HG02571 (cell line): Measurements from ENCODE around the gene C1orf210.

ENCODE experiments used
- ATAC-seq: cut with Tn5 transposase; IDR thresholded peaks from one replicate; pipeline ENCODE4 v1.9.1; 2021; ENCODE audit warnings: mild to moderate bottlenecking, moderate library complexity; ENCODE audit not compliant: unreplicated experiment

C1orf210 gene

DNA sequence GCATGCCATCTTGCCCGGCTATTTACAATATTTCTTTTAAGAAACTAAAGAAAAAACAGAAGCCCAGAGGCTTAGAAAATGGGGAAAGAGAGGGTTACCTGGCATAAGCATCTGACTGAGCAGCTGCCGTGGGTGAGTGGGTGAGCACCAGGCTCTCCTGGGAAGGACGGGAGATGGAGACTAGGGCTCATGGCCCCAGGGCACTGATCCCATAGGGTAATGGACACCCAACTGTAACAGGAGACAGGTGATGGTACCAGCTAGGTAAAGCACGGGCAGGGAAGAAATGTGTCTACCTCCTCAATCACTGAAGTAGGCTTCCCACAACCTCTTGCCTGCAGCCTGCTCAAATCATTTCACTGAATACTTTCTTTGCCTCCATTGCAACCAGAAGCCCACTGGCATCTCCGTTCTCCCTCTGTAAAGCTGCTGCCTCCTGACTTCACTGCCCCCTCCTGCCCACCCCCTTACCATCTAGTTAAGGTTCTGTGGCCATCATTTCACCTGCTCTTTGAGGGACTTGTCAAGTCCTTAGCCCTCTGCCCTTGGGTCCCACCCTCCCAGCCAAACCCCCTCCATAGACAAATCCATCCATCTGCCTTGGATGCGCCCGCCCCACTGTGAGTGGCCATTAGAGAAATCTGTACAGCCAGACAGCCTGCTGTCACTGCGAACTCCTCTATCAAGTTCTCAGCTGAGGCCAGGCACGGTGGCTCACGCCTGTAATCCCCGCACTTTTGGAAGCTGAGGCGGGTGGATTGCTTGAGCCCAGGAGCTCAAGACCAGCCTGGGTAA, 9.4 kb downstream of the C1orf210 start:
- ATAC-seq: no peak

DNA sequence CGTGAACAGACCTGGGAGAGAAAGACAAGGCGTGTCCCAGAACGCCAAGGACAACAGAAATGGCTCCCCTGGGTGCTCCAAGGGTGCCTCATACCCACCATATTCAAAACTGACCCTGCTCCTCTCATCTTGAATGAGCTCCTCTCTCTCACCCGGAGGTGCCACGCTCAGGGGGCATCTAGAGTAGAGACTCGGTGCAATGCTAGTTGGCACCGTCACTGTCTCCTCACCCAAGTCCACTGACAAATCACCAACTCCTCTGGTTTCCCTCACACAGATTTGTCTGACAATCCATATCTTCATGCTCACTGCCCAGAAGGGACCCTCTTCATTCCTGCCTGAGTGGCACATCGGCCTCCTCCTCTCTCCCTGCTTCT, 10.6 kb downstream of the C1orf210 start:
- ATAC-seq: no peak

DNA sequence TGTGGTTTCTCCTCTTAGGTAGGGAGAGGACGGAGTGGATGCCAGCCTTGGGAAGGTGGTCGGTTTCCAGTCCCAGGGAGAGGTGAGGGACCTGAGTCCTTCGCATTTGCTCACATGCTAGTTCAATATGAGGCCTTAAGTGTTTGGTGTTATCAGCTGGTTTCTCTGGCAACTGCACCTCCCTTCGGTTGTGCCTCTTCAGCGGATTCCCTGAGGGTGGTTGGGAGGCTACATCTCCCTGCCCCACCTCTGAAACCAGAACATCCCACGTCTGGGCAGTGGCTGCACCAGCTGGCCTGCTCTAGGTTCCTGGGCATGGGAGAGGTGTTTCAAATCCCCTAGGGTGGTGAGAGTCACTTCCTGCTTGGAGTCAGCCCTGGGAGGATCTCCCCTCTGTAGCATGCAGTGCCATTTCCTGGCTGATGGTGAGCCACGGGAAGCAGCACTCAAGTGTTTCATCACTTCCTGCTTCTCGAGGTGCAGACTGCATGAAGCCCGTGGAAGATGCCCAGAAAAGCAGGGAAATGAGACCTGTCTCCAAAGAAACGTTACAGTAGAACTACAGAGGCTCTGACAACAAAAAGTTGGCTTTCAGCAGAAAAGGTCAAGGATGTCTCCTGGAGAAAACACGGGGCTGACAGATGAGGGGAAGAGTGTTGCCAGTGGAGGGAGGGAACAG, 11.1 kb downstream of the C1orf210 start:
- no peak for ATAC-seq

DNA sequence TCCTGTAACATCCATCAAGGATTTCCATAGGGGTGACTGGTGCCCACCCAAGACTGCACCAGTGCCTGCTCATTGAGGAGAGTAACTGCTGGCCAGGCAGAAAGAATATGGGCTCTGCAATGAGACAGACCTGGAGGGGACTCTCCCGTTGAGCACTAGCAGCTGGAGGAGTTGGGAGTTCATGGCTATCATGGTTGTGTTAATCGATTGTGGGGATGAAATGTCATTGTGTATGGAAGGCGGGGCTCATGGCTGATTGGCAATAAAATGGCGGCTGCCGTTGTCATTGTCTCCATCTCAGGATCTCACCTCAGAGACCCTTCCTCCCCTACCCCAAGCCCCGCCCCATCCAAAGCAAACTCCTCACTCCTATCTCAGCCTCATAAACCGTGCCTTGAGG, 11.7 kb downstream of the C1orf210 start:
- ATAC-seq: no peak

DNA sequence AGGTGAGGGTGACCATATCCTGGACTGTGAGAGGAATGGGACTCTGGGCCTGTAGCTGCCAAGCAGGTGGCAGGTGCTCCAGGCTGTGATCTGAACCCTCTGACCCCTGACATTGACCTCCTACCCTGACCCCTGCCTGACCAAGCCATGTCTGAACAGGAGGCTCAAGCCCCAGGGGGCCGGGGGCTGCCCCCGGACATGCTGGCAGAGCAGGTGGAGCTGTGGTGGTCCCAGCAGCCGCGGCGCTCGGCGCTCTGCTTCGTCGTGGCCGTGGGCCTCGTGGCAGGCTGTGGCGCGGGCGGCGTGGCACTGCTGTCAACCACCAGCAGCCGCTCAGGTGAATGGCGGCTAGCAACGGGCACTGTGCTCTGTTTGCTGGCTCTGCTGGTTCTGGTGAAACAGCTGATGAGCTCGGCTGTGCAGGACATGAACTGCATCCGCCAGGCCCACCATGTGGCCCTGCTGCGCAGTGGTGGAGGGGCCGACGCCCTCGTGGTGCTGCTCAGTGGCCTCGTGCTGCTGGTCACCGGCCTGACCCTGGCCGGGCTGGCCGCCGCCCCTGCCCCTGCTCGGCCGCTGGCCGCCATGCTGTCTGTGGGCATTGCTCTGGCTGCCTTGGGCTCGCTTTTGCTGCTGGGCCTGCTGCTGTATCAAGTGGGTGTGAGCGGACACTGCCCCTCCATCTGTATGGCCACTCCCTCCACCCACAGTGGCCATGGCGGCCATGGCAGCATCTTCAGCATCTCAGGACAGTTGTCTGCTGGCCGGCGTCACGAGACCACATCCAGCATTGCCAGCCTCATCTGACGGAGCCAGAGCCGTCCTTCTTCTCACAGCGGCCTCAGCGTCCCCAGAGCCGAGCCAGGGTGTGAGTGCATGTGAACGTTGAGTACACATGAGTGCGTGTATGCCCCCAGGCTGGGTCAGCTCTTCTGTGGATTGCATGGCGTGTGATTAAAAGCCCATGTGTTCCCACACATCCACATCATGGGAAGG, 12.5 kb downstream of the C1orf210 start:
- ATAC-seq: no peak

DNA sequence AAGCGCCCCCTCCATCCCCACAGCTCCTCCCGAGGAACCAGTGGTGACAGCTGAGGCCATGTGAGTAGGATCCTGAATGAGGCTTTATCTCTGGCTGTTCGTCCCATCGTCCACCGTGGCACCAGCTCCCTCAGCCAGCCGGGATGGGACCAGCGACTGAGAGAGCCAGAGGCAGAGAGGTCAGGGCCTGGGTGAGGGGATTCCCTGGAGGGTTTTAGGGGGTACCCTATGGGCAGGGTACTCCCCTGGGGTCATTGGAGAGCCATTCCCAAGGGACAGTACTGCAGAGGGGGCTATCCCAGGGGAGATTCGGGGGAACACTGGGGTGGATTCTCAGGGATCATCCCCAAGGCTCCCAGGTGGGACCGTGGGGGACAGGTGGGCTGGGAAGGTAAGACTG, 13.2 kb downstream of the C1orf210 start:
- ATAC-seq: no peak

DNA sequence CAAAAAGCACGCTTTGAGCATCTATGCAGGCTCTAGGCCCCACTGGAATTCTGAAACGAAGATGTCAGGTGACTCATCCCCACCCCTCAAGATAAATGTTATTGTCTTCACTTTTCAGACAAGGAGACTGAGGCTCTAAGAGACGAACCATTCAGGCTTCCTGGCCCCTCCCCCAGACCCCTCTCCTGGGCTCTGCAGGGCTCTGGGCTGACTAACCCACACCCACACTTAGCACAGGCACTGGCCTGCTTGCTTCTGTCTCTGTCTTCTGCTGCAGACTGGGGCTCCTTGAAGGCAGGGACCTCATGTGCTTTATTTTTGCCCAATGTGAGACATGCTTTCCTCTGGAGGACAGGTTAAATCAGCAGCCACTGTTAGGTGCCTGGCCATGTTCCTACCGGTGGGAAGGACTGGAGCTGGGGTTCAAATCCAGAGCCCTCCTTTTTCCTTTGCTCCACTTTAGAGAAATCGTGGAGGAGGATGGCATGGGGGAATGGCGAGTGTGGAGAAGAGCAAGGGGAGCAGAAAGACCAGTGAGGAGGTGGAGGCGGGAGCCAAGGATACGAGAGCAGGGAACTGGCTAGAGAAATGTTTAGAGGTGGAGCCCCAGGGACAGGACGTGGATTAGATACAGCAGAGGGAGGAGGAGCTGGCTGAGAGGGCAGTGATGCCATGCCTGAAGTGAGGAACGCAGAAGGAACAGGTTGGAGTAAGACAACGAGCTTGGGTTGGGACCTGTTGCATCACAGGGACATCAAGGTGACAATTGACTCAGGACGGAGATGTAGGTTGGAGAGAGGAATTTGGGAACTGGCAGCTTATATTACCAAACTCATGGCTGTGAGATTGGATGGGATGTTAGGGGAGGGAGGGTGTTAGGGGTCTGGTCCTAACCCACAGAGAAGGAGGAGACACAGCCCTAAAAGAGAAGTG, 13.9 kb downstream of the C1orf210 start:
- no peak for ATAC-seq

DNA sequence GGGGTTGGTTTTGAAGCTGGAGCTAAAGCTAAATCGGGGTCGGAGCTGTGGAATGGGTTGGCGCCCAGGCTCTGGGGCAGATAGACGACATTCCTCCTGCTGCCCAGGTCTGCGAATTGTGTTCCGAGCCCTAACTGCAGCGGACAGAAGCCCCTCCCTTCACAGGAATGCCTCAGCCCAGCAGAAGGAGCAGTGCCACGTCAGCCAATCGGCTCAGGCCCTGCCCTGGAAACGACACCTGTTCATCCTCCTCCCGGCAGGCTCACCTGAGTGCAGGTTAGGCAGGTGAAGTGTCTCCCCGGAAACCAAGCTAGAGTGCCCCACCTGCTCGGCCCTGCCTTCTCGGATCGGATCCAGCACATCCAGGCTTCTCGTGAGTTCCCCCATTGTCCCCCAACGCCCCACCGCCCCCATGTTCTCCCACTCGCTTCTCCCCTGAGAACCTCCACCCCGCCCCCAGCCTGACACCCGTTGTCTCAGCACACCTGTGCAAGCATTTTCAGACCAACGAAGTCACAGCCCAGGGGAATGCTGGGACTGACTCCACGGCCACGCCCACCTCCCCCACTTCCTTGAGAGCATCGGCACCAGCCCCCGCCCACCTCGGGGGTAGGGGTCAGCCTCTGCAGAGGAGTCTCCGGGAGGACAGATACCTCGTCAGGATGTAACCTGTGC, 14.8 kb downstream of the C1orf210 start:
- ATAC-seq: no peak

DNA sequence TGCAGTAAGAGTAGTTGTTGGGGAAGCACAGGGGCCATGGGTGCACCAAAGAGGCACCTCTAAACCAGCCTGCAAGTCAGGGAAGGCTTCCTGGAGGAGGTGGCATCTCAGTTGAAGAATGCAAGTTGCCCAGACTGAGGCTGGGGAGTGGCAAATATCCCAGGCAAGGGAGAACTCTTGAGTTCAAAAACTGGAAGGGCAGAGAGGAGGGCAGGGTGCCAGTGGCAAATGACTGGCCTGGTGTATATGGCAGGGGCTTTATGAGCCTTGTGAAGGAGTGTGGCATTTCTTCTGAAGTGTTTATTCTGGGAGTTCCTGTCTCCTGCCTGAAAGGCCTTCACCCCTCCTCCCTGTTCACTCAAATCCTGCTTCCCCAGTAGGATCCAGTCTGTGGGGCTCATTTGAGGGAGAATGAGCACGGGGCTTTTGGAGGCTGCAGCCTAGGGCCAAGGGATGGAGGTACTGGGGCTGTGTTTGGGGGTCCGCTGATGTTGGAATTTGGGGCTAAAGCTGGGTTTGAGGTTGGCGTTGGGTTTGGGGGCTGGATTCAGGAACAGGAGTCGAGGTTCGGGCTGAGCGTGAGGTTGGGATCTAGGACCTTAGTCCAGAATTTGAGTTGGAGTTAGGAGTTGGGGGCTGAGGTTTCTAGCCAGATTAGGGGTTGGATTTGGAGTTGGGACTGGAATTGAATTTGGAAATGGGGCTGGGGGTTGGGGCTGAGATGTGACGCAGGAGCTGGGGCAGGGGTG, 15.6 kb downstream of the C1orf210 start, which contains the start of gene TMEM125:
TMEM125 (plus strand) TSS at position 357 of the 749 bp plus-strand sequence. CDS start 2,740 bp downstream, outside the sequence.
- no peak for ATAC-seq

DNA sequence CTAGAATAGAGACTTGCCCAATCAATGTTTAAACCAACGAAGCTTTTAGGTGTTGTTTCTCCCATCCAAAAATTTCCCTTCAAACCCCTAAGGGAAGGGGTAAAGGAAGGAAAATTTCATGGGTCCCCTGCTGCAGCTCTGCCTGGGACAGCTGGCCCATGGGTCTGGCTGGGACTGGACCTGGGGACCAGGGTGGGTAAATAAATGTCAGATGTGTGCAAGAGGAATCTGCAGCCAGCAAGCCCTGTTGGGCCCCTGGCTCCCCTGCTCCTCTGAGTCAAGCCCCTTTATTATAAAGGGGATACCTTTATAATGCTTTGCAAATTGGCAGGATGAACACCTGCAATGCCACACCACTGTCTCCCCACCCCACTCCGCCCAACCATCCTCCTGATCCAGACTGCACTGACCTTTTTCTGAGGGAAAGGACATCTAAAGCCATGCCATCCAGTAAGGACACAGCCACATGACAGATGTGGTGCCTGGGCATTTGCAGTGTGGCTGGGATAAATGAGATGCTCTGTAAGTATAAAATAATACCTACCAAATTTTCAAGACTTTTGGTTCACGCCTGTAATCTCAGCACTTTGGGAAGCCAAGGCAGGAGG, 17.5 kb downstream of the C1orf210 start:
- ATAC-seq: no peak

GRCh38 chr1:43267291-43267805, 18.0 kb downstream of the C1orf210 start:
- no peak for ATAC-seq

- ATAC-seq: no peak
Measured at GRCh38 chr1:43266881-43267280, 18.5 kb downstream of the C1orf210 start.

DNA sequence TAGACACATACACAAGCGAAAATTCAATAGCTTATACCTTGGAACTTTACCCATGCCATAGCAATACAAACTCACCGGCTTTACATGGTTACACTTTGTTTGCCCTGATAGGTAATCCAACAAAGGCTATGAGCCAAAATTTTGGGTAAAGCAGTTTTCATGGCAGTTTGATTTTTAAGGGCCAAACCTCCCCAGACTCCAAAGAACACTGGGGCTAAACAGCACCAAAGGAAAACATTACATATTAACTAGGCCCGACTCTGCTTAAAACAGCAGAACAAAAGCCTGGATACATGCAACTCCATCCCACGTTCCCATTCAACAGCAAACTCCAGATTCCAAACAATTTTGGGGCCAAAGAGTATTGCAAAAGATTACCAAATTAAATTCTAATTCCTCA, 19.9 kb downstream of the C1orf210 start:
- ATAC-seq: no peak

DNA sequence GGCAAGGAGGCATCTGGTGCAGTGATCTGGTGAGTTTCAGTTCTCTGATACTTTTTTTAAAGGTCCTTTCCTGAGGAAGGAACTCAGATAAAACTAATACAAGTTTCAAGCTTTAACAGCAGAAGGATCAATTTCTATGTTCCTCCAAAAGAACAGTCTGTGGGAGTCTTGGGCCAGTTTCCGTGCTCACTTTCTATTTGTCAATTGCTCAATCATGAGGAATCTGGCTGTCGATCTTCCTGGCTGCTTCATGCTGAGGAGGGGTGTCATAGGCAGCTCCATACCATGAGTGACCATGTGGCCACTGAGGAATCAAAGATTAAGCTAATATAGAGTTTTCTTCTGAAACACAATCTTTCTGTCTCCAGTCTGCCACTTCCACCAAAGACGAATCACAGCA, 27.0 kb downstream of the C1orf210 start:
- no peak for ATAC-seq

GRCh38 chr1:43256675-43257570, 28.5 kb downstream of the C1orf210 start:
- ATAC-seq: no peak

- ATAC-seq: no peak
Measured at GRCh38 chr1:43255438-43256210, 29.8 kb downstream of the C1orf210 start.
